Measurements from ENCODE around the gene PCDHB16.
"Not testable (repeated sequence)": the region's sequence is repeated elsewhere in the genome, so short reads cannot be mapped to it uniquely, and the experiment has no call there.

GRCh38 chr5:141194332-141194731 is 12.1 kb downstream of the PCDHB16 start:
- TF ChIP-seq CTCF, POLR2A, EP300 (IDR thresholded peaks at IDR 0.05): not testable (repeated sequence)

All from stomach (tissue), 4 donors.